Coronary artery (tissue), 2 donors: ENCODE data around the gene ARMC3.

Experiments used
- DNase-seq: peaks from one replicate; pipeline ENCODE4 v3.0.0-alpha.2; 2017; ENCODE audit warnings: low spot score
- H3K27ac ChIP-seq, 2 donors: fragments of 200-600 bp; sonication (generic); one replicate each; pipeline ENCODE4 v1.5.1; 2016 to 2019
- H3K4me3 ChIP-seq: fragments of 200-600 bp; sonication (generic); 2 replicates; pipeline ENCODE4 v1.5.1; 2016; ENCODE audit warnings: mild to moderate bottlenecking, moderate library complexity
- CTCF ChIP-seq: fragments of 200-600 bp; sonication (generic); IDR thresholded peaks from one replicate; pipeline ENCODE4 v1.5.1; 2019; ENCODE audit warnings: antibody characterized with exemption

The ARMC3 gene

GRCh38 chr10:22954970-22955369 lies 27.1 kb downstream of the ARMC3 start:
- Histone ChIP-seq H3K27ac (no peak overlapping the region), H3K4me3 (no peak overlapping the region)
- no peak for TF ChIP-seq CTCF
- DNase-seq: no peak

- DNase-seq: no peak
- TF ChIP-seq CTCF: no peak
- Histone ChIP-seq H3K4me3 (no peak overlapping the region), H3K27ac (no peak overlapping the region)
These were observed 30.5 kb downstream of the ARMC3 start for GRCh38 chr10:22958338-22958737.

- TF ChIP-seq CTCF: no peak
- no peak overlapping the region for H3K27ac ChIP-seq
- no peak overlapping the region for H3K4me3 ChIP-seq
- DNase-seq: no peak
These were observed 31.4 kb downstream of the ARMC3 start for GRCh38 chr10:22959292-22959691.

GRCh38 chr10:22959950-22960349 lies 32.1 kb downstream of the ARMC3 start:
- no peak for TF ChIP-seq CTCF
- Histone ChIP-seq H3K27ac (no peak overlapping the region), H3K4me3 (no peak overlapping the region)
- DNase-seq: no peak

GRCh38 chr10:22962817-22963216 lies 35.0 kb downstream of the ARMC3 start:
- H3K27ac ChIP-seq: no peak overlapping the region

GRCh38 chr10:22969704-22970103 lies 41.9 kb downstream of the ARMC3 start:
- Histone ChIP-seq H3K27ac (no peak overlapping the region), H3K4me3 (no peak overlapping the region)
- TF ChIP-seq CTCF: no peak
- DNase-seq: no peak

More at GRCh38 chr10:22962817-22963216, 35.0 kb downstream of the ARMC3 start:
- no peak for TF ChIP-seq CTCF
- no peak overlapping the region for H3K4me3 ChIP-seq
- DNase-seq: no peak

GRCh38 chr10:22976534-22976933 lies 48.7 kb downstream of the ARMC3 start:
- DNase-seq: no peak
- TF ChIP-seq CTCF: no peak
- H3K4me3 ChIP-seq: no peak overlapping the region
- H3K27ac ChIP-seq: no peak overlapping the region
